ENCODE results near the gene FRAS1. TPM values are rescaled to one million over a fixed set of nuclear protein-coding genes. Genes with fewer than 3 reads are reported as not detected.
"Not testable (repeated sequence)": the region's sequence is repeated elsewhere in the genome, so short reads cannot be mapped to it uniquely, and the experiment has no call there.

The FRAS1 gene
- total RNA-seq, 1 donor from 2014 or later = 13.7 TPM

- no peaks in the 10 kb centered on the region for H3K27me3 ChIP-seq (ENCODE audit: control insufficient read depth, insufficient read depth, low read length)
- FAIRE-seq (no peak), DNase-seq (ENCODE audit: low read depth) (no peak)
- H3K4me3 ChIP-seq (ENCODE audit: low read depth, low read length) = no peak overlapping the region
- no peak for TF ChIP-seq CTCF (IDR thresholded peaks at IDR 0.05; ENCODE audit: insufficient read depth, low read length, severe bottlenecking)
- H3K36me3 ChIP-seq (ENCODE audit: control insufficient read depth, insufficient read depth, low read length) = no peaks in the 10 kb centered on the region
These were observed 263.3 kb downstream of the FRAS1 start for GRCh38 chr4:78320349-78320935.

GRCh38 chr4:78322032-78322431, 264.9 kb downstream of the FRAS1 start:
- TF ChIP-seq CTCF (IDR thresholded peaks at IDR 0.05; ENCODE audit: insufficient read depth, low read length, severe bottlenecking) = no peak
- FAIRE-seq = peak; percentile 40
- Histone ChIP-seq H3K27me3 (ENCODE audit: control insufficient read depth, insufficient read depth, low read length) (no peaks in the 10 kb centered on the region), H3K36me3 (ENCODE audit: control insufficient read depth, insufficient read depth, low read length) (no peaks in the 10 kb centered on the region), H3K4me3 (ENCODE audit: low read depth, low read length) (no peak overlapping the region)
- DNase-seq (ENCODE audit: low read depth) = no peak

GRCh38 chr4:78323439-78323838, 266.3 kb downstream of the FRAS1 start:
- no peaks in the 10 kb centered on the region for H3K27me3 ChIP-seq (ENCODE audit: control insufficient read depth, insufficient read depth, low read length)
- no peak overlapping the region for H3K4me3 ChIP-seq (ENCODE audit: low read depth, low read length)
- FAIRE-seq = no peak
- no peaks in the 10 kb centered on the region for H3K36me3 ChIP-seq (ENCODE audit: control insufficient read depth, insufficient read depth, low read length)
- TF ChIP-seq CTCF (IDR thresholded peaks at IDR 0.05; ENCODE audit: insufficient read depth, low read length, severe bottlenecking) = no peak
- DNase-seq (ENCODE audit: low read depth) = no peak

GRCh38 chr4:78324625-78325024, 267.5 kb downstream of the FRAS1 start:
- no peak overlapping the region for H3K4me3 ChIP-seq (ENCODE audit: low read depth, low read length)
- no peak for TF ChIP-seq CTCF (IDR thresholded peaks at IDR 0.05; ENCODE audit: insufficient read depth, low read length, severe bottlenecking)
- H3K27me3 ChIP-seq (ENCODE audit: control insufficient read depth, insufficient read depth, low read length) = no peaks in the 10 kb centered on the region
- FAIRE-seq (no peak), DNase-seq (ENCODE audit: low read depth) (no peak)
- no peaks in the 10 kb centered on the region for H3K36me3 ChIP-seq (ENCODE audit: control insufficient read depth, insufficient read depth, low read length)

- no peaks in the 10 kb centered on the region for H3K36me3 ChIP-seq (ENCODE audit: control insufficient read depth, insufficient read depth, low read length)
- FAIRE-seq = no peak
- no peaks in the 10 kb centered on the region for H3K27me3 ChIP-seq (ENCODE audit: control insufficient read depth, insufficient read depth, low read length)
- no peak for TF ChIP-seq CTCF (IDR thresholded peaks at IDR 0.05; ENCODE audit: insufficient read depth, low read length, severe bottlenecking)
- H3K4me3 ChIP-seq (ENCODE audit: low read depth, low read length) = no peak overlapping the region
- peak; percentile 23 for DNase-seq (ENCODE audit: low read depth)
These were observed 268.4 kb downstream of the FRAS1 start for GRCh38 chr4:78325271-78326157.

- not testable (repeated sequence) for DNase-seq (ENCODE audit: low read depth); FAIRE-seq; H3K27me3 ChIP-seq (ENCODE audit: control insufficient read depth, insufficient read depth, low read length); H3K36me3 ChIP-seq (ENCODE audit: control insufficient read depth, insufficient read depth, low read length); H3K4me3 ChIP-seq (ENCODE audit: low read depth, low read length)
These were observed 271.5 kb downstream of the FRAS1 start for GRCh38 chr4:78328591-78328990.
